ENCODE measurements around the gene HMCN1.

HMCN1 gene

DNA sequence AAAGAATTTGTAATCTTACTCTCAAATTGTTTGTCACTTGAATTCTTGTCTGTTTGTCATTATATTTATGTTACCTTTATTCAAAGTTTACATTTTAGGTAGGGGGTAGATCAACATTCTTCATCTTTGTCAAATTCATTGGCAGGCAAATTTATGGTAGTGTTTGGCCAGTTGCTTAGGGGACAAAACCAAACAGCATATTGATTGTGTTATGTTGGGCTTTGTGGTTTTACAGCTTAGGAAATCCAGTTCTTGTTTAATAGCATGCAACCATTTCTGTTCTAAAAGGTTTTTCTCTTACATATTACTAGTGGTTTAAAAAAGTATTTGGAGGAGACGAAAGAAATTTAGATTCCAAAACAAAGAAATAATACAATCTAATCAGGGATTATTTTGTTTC lies 91.4 kb downstream of the HMCN1 start:
- no peak for DNase-seq (ENCODE audit: low spot score)
- in situ Hi-C loops (cut with MboI; ENCODE audit: low sequenced_read_pairs, unreplicated experiment) = no loop called here
- TF ChIP-seq CTCF (IDR thresholded peaks at IDR 0.05; ENCODE audit: borderline replicate concordance, control extremely low read depth, extremely low read depth, insufficient read depth, missing control alignments) = no peak

GRCh38 chr1:185834371-185834905 lies 100.2 kb downstream of the HMCN1 start:
- in situ Hi-C loops (cut with MboI; ENCODE audit: low sequenced_read_pairs, unreplicated experiment) = no loop called here
- no peak for DNase-seq (ENCODE audit: low spot score)
- no peak for TF ChIP-seq CTCF (IDR thresholded peaks at IDR 0.05; ENCODE audit: borderline replicate concordance, control extremely low read depth, extremely low read depth, insufficient read depth, missing control alignments)

DNA sequence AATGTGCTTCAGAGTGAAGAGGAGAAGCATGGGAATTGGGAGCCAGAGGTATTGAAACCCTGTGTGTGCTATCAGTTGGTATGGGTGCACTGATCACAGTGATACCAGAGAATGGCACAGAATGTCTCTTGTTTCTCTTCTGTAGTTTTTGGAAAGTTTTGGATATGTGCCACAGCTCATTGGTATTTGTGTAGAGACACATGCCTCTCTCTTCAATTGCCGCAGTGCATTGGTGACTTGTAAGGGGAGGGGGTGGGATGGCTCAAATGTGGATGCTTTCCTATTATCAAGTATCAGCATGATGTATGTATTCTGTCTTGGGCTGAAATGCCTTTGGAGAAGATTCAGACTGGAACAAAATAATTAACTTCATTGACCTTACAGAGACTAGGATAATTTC lies 101.0 kb downstream of the HMCN1 start:
- in situ Hi-C loops (cut with MboI; ENCODE audit: low sequenced_read_pairs, unreplicated experiment) = no loop called here
- TF ChIP-seq CTCF (IDR thresholded peaks at IDR 0.05; ENCODE audit: borderline replicate concordance, control extremely low read depth, extremely low read depth, insufficient read depth, missing control alignments) = no peak
- DNase-seq (ENCODE audit: low spot score) = no peak

DNA sequence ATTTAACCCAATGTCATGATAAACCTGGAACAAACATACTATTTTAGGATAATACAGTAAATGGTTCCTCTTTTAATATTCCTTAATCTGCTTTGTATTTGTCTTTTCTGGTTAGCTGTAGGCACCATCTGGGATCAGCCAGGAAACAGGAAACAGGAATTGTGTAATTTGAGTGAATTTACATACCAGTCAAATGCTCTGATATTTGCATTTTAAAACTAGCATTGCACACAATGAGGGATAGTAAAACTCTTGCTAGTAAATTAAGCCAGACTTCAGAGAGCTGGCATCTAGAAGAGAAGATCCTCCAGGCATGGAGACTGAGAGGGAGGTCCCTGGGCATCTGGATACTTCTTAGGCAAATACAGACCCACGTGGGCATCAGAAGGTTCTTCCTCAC lies 103.5 kb downstream of the HMCN1 start:
- in situ Hi-C loops (cut with MboI; ENCODE audit: low sequenced_read_pairs, unreplicated experiment) = no loop called here
- no peak for DNase-seq (ENCODE audit: low spot score)
- no peak for TF ChIP-seq CTCF (IDR thresholded peaks at IDR 0.05; ENCODE audit: borderline replicate concordance, control extremely low read depth, extremely low read depth, insufficient read depth, missing control alignments)

GRCh38 chr1:185838111-185838510 lies 103.9 kb downstream of the HMCN1 start:
- in situ Hi-C loops (cut with MboI; ENCODE audit: low sequenced_read_pairs, unreplicated experiment) = no loop called here
- no peak for TF ChIP-seq CTCF (IDR thresholded peaks at IDR 0.05; ENCODE audit: borderline replicate concordance, control extremely low read depth, extremely low read depth, insufficient read depth, missing control alignments)
- DNase-seq (ENCODE audit: low spot score) = no peak

DNA sequence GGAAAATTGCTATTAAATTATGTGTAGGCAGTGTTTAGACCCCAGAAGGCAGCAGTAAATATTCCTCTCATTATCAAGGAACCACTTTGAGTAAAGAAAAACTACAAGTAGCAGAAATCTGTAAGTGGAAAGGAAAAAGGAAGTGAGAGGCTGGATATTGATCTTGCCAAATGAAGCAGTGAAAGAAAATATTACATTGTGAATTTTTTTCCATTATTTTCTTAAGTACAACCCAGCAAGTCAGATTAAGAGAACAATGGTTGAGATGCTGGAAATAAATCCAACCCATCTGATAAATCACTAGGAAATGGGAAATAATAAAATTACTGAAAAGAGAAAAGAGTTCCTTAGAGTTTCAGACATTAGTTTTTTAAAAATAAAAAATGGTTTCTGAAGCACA lies 106.7 kb downstream of the HMCN1 start:
- in situ Hi-C loops (cut with MboI; ENCODE audit: low sequenced_read_pairs, unreplicated experiment) = no loop called here
- no peak for DNase-seq (ENCODE audit: low spot score)
- TF ChIP-seq CTCF (IDR thresholded peaks at IDR 0.05; ENCODE audit: borderline replicate concordance, control extremely low read depth, extremely low read depth, insufficient read depth, missing control alignments) = no peak
